ENCODE data around the gene C11orf98.
"Not testable (repeated sequence)": the region's sequence is repeated elsewhere in the genome, so short reads cannot be mapped to it uniquely, and the experiment has no call there.

Gene C11orf98

GRCh38 chr11:62665075-62665598, at the start of gene C11orf98, which contains the start of gene CSKMT:
TSS of gene C11orf98 (minus strand) at chr11:62665210. CDS start at chr11:62665169, 41 bp downstream.
TSS of gene CSKMT (plus strand) at chr11:62665312. CDS start at chr11:62665880, 568 bp downstream.
- DNase-seq (ENCODE audit: low read depth in 2 of 2), result peak; percentile 96 to 97

DNA sequence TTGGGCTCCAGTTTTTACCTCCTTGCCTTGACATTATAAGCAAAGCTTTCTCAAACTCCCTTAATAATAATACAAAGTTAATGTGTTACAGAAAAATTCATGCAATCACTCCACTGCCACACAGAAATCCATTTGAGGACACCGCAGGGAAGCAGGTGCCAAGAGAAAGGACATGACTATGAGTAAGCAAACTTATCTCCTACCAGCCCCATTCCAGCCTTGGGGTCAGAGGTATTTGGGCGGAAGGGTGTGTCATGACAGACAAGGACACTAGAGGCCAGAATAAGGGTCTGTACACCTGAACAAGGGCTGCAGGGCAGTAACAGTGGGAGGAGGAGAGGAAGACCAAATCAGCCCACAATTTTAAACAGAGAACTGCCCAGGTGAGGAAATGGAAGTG, 48.3 kb upstream of the C11orf98 start:
- no peak for DNase-seq (ENCODE audit: low read depth in 2 of 2)

DNA sequence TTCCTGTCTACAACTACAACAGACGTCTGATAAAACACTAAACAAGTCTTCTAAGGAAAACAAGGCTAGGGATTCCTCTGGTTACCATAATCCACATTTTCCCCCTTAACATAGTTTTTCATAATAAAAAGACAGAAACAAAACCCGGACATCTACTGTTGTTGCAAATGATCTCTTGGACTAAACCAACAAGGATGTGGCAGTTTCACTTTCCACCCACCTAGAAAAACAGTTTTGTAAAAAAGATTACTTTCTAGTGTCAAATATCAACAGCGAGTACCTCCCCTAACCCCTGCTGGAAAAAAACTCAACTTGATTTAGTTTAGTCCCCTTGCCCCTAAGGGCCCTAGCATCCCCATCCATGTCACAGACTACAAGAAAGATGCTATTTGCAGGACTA, 47.9 kb upstream of the C11orf98 start:
- DNase-seq (ENCODE audit: low read depth in 2 of 2), result no peak

DNA sequence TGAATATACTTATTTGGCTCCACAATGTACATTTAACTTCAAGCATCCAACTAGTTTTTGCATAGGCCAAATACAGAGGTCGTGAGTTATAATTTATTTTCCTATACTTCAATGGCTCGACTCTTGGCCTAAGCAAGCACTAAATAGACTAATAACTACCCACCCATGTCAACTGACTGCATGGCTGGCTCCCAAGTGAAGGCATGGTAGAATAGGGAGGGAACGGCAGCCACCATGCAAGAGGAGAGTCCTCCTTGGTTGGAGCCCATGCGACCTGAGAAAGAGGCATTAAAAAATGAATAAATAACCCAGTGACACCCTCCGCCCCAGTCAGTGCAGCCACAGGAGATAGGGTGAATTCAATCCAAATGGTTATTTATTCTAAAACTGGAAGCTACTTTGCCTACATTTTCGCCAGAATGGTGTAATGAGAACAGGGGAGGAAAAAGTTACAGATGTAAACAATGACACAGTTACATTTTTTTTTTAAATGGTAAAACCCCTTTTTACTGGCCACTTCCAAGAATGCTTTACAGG, 47.3 kb upstream of the C11orf98 start:
- DNase-seq (ENCODE audit: low read depth in 2 of 2), result no peak

- DNase-seq (ENCODE audit: low read depth in 2 of 2), result no peak
These were observed 45.0 kb upstream of the C11orf98 start for GRCh38 chr11:62710001-62710345.

- DNase-seq (ENCODE audit: low read depth in 2 of 2), result peak; percentile 90 to 94
These were observed 44.4 kb upstream of the C11orf98 start for GRCh38 chr11:62709247-62710000.

DNA sequence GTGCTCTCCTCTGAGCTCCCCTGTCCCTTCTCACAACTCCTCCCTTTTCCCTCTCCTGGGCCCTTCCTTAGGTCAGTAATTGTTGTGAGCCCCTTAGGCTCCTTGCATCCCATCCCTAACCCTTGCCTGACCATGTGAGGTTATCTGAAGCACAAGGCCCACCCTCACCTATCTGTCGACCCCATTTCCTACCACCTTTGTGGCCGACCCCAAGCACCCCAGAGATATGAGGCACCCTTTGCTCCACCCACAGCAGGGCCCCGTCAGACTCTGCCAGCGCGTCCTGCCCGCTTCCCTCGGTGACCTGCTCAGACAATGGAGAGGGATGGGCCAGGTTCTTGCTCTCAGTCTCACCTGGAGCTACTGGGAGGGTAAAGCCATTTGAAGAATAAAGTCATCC, 43.8 kb upstream of the C11orf98 start:
- DNase-seq (ENCODE audit: low read depth in 2 of 2), result peak in 1 of 2 experiments; percentile 24

DNA sequence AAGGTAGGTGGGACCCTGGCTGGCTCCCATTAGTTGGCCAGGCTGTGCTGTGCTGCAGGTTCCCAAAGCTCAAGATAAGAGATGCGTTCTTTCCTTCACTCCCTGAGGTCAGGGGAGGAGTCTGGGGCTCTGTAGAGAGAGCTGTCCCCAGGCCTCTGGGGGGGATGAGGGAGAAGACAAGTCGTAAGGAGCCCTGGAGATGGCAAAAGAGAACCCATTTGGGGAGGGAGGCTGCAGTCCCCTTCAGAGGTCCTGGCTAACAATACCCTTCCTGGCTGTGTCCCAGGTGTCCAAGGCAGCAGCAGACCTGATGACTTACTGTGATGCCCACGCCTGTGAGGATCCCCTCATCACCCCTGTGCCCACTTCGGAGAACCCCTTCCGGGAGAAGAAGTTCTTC, 43.4 kb upstream of the C11orf98 start:
- no peak for DNase-seq (ENCODE audit: low read depth in 2 of 2)

- no peak for DNase-seq (ENCODE audit: low read depth in 2 of 2)
These were observed 42.4 kb upstream of the C11orf98 start, which contains the start of the genes BSCL2 and GNG3 for GRCh38 chr11:62707277-62707861. TSS of gene BSCL2 (minus strand) at chr11:62707424. CDS start at chr11:62707195, 229 bp downstream. TSS of gene GNG3 (plus strand) at chr11:62707676. CDS start at chr11:62708296, 620 bp downstream.

DNA sequence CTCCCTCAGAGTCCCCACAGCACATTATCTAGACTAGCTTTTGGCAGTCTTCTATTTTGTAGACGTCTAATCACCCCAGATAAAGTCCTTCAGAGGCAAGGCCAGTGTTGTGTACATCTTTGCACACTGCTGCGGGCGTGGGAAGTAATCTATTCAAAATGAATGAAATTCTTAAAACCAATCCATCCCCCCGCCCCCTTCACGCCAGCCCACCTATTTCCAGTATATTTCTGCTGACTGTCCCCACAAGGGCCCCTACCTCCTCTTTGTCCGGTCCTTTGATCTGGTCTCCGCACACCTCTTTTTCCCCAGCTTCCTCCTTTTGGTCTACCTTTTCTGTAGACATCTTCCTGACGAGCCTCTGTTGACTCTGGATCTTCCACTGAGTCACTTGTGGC, 41.8 kb upstream of the C11orf98 start:
- DNase-seq (ENCODE audit: low read depth in 2 of 2), result no peak

GRCh38 chr11:62705880-62706849, 41.2 kb upstream of the C11orf98 start:
- peak; percentile 88 to 91 for DNase-seq (ENCODE audit: low read depth in 2 of 2)

- no peak for DNase-seq (ENCODE audit: low read depth in 2 of 2)
These were observed 40.4 kb upstream of the C11orf98 start for GRCh38 chr11:62705413-62705812.

DNA sequence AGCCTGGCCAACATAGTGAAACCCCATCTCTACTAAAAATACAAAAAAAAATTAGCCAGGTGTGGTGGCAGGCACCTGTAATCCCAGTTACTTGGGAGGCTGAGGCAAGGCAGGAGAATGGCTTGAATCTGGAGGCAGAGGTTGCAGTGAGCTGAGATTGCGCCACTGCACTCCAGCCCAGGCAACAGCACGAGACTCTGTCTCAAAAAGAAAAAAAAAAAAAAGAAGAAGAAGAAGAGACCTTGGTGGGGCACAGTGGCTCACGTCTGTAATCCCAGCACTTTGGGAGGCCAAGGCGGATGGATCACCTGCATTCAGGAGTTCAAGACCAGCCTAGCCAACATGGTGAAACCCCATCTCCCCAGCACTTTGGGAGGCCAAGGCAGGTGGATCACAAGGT, 38.9 kb upstream of the C11orf98 start:
- not testable (repeated sequence) for DNase-seq (ENCODE audit: low read depth in 2 of 2)

- no peak for DNase-seq (ENCODE audit: low read depth in 2 of 2)
These were observed 37.2 kb upstream of the C11orf98 start for GRCh38 chr11:62702246-62702645.

DNA sequence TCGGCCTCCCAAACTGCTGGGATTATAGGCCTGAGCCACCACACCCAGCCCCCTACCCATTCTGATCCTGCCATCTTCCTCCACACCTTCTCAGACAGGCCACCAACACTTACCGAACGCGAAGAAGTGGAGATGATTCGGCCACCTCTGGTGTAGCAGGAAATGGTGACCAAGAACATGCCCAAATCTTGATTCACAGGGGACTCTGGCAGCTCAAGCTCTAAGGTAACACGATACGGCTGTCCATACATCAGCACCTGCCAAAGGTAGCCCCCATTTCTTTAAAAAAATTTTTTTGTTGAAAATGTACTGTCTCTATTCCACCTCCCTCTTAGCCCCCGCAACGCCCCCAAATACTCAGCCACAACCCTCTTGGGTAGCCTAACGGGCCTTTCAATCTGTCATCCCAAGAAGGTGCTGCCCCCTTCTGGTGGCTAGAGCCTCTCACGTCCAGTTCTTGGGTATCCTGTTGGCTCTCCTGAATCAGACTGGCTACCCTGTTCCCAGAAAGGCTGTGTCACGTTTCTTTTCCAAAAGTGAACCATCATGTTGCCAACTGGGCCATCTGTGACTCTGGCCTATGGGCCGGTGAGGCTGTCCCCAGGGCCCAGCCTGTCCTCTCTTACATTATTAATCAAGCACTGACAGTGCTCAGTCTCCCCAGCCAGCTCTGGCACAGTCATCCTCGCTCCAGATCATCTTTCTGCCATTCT, 29.6 kb upstream of the C11orf98 start:
- DNase-seq (ENCODE audit: low read depth in 2 of 2), result peak; percentile 37 to 67

DNA sequence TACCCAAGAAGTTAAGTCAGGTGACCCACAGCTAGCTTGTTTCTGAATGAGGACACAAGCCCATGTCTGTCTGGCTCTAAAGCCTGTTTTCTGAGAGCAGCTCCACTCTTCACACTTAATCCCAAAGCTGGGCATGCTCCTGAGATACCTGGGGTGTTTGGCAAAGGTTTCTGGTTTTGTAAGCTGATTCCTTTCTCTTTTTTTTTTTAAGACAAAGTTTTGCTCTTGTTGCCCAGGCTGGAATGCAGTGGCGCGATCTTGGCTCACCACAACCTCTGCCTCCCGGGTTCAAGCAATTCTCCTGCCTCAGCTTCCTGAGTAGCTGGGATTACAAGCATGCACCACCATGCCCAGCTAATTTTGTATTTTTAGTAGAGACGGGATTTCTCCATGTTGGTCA, 28.6 kb upstream of the C11orf98 start:
- not testable (repeated sequence) for DNase-seq (ENCODE audit: low read depth in 2 of 2)

- DNase-seq (ENCODE audit: low read depth in 2 of 2), result no peak
These were observed 24.6 kb upstream of the C11orf98 start, which contains the start of gene LRRN4CL for GRCh38 chr11:62689421-62690183. TSS of gene LRRN4CL (minus strand) at chr11:62689530. CDS start at chr11:62688508, 1,022 bp downstream.

- DNase-seq (ENCODE audit: low read depth in 2 of 2), result no peak
These were observed 23.5 kb upstream of the C11orf98 start for GRCh38 chr11:62688491-62688890.

DNA sequence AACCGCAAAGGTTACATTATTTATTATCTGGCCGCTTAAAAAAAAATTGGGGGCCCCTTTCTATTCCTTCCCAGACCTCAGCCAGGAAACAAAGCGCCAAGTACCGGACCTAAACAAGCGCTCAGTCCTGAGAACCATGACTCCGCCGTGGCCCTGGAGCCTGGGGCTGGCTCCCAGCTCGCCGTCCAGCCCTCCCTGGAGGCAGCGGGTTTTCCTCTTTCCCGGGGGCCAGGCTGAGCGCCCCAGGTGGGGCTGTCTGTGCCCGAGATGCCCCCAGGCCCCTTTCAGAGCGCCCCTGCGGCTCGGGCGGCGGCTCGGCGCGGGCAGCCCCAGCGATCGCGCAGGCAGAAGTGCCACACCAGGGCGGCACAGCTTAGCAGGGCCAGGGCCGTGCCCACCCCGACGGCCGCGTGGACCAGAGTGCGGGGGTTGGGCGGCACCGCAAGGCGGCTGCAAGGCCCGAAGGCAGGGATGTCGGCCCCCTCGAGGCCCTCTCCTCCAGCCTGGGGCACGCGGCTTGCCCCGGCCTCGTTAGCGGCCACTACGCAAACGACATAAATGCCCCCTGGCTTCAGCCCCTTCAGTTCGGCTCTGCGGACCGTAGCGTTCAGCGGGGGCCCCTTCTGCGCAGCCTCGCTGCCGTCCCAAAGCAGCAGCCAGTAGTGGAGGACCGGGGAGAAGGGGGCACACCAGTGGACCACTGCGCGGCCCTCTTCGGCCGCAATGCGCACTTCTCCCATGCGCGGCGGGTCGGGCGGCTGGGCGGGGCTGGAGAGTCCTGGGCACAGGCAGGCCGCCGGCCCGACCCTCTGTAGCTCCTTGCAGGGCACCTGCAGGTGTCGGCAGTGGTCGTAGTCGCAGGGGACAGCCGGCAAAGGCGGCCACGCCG, 22.7 kb upstream of the C11orf98 start:
- DNase-seq (ENCODE audit: low read depth in 2 of 2), result no peak

Data from stimulated activated CD4-positive, alpha-beta T cell treated with anti-CD3 and anti-CD28 coated beads, Interleukin-12 subunit alpha, Interleukin-12 subunit beta, amount 100 ng/mL, for 24 hours (primary cell).